ENCODE data around the gene CUX1. TPM values are rescaled to one million over a fixed set of nuclear protein-coding genes. Genes with fewer than 3 reads are reported as not detected.

CUX1 gene
- total RNA-seq, 1 experiment from 2014 or later: 47.6 TPM

DNA sequence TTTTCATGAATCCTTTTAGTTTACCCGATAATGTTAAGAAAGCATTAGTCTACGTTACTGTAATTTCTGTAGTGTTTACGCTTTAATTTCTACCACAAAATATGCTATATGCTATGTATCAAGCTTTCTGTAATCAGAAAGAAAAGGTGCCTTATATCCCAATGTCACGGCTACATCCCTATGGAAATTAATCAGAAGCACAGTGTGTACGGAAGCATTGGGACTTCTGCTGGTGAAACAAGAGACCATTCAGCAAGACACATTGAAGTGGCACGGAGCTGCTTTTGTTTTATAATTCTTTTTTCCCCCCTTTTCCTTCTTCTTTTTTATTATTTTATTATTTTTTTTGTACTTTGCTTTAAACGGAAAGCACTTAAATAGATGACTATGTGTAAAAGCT lies 438.1 kb downstream of the CUX1 start:
- intact Hi-C loops (cut with micrococcal nuclease): no loop called here
- Mint-ChIP-seq H3K9me3 (ENCODE audit: unreplicated experiment) (no peaks in the 10 kb centered on the region), H3K36me3 (ENCODE audit: insufficient read depth, unreplicated experiment) (peaks cover 11% of the 10 kb centered on the region), H3K27me3 (ENCODE audit: insufficient read depth, unreplicated experiment) (no peaks in the 10 kb centered on the region), H3K27ac (ENCODE audit: low read depth, unreplicated experiment) (no peak overlapping the region), H3K4me1 (ENCODE audit: insufficient read depth, unreplicated experiment) (no peaks in the 10 kb centered on the region), H3K4me3 (ENCODE audit: unreplicated experiment) (no peak overlapping the region)
- POLR2A ChIA-PET: interaction anchor here (0.7 kb wide), 1 partner anchor 295 kb away, joined by 4 read pairs; no protein-coding TSS in a partner anchor
- BruUV-seq (replicated peaks): no TSS peak
- CTCF ChIA-PET: interaction anchor here (0.6 kb wide), 1 partner anchor 659 kb away, joined by 3 read pairs; no protein-coding TSS in a partner anchor
- TF ChIP-seq, protein P1, sequence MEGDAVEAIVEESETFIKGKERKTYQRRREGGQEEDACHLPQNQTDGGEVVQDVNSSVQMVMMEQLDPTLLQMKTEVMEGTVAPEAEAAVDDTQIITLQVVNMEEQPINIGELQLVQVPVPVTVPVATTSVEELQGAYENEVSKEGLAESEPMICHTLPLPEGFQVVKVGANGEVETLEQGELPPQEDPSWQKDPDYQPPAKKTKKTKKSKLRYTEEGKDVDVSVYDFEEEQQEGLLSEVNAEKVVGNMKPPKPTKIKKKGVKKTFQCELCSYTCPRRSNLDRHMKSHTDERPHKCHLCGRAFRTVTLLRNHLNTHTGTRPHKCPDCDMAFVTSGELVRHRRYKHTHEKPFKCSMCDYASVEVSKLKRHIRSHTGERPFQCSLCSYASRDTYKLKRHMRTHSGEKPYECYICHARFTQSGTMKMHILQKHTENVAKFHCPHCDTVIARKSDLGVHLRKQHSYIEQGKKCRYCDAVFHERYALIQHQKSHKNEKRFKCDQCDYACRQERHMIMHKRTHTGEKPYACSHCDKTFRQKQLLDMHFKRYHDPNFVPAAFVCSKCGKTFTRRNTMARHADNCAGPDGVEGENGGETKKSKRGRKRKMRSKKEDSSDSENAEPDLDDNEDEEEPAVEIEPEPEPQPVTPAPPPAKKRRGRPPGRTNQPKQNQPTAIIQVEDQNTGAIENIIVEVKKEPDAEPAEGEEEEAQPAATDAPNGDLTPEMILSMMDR (IDR thresholded peaks at IDR 0.05; ENCODE audit: unreplicated experiment): no peak
- DNase-seq (ENCODE audit: unreplicated experiment): no peak

- intact Hi-C loops (cut with micrococcal nuclease): no loop called here
- no peak overlapping the region for H3K27ac Mint-ChIP-seq (ENCODE audit: low read depth, unreplicated experiment)
- ChIA-PET POLR2A (no interaction called here), CTCF (no interaction called here)
- no peak for DNase-seq (ENCODE audit: unreplicated experiment)
- no peaks in the 10 kb centered on the region for H3K4me1 Mint-ChIP-seq (ENCODE audit: insufficient read depth, unreplicated experiment)
- H3K4me3 Mint-ChIP-seq (ENCODE audit: unreplicated experiment): no peak overlapping the region
- no TSS peak for BruUV-seq (replicated peaks)
- peaks cover 11% of the 10 kb centered on the region for H3K36me3 Mint-ChIP-seq (ENCODE audit: insufficient read depth, unreplicated experiment)
- H3K27me3 Mint-ChIP-seq (ENCODE audit: insufficient read depth, unreplicated experiment): no peaks in the 10 kb centered on the region
- H3K9me3 Mint-ChIP-seq (ENCODE audit: unreplicated experiment): no peaks in the 10 kb centered on the region
- TF ChIP-seq, protein P1 (IDR thresholded peaks at IDR 0.05; ENCODE audit: unreplicated experiment): no peak
These were observed 438.5 kb downstream of the CUX1 start for GRCh38 chr7:102255916-102256315.

- no peak for DNase-seq (ENCODE audit: unreplicated experiment)
- CTCF ChIA-PET: interaction anchor here (0.9 kb wide), 1 partner anchor 13 kb away, joined by 3 read pairs; no protein-coding TSS in a partner anchor
- no TSS peak for BruUV-seq (replicated peaks)
- TF ChIP-seq, protein P1 (IDR thresholded peaks at IDR 0.05; ENCODE audit: unreplicated experiment): no peak
- Mint-ChIP-seq H3K27me3 (ENCODE audit: insufficient read depth, unreplicated experiment) (no peaks in the 10 kb centered on the region), H3K9me3 (ENCODE audit: unreplicated experiment) (no peaks in the 10 kb centered on the region), H3K4me1 (ENCODE audit: insufficient read depth, unreplicated experiment) (no peaks in the 10 kb centered on the region), H3K4me3 (ENCODE audit: unreplicated experiment) (no peak overlapping the region), H3K36me3 (ENCODE audit: insufficient read depth, unreplicated experiment) (peaks cover 7% of the 10 kb centered on the region), H3K27ac (ENCODE audit: low read depth, unreplicated experiment) (no peak overlapping the region)
- intact Hi-C loops (cut with micrococcal nuclease): no loop called here
- POLR2A ChIA-PET: no interaction called here
These were observed 440.8 kb downstream of the CUX1 start for GRCh38 chr7:102258073-102258748.

DNA sequence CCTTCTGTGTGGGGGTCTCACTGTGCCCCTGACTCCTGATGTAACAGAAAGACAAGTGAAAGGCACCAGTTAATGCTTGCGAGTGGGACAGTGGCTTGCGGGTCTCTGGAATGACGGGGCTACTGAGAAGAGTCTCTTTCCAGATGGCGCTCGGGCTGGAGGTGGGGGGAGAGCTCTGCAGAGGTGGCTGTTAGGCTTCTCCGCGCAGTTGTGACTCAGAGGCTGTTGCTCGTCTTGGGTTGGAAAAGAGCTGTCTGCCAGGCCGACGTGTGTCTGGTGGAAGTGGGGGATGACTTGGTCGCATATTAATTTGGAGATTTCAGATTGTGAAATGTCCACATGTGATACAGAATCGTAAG lies 441.3 kb downstream of the CUX1 start:
- intact Hi-C loops (cut with micrococcal nuclease): no loop called here
- no peaks in the 10 kb centered on the region for H3K27me3 Mint-ChIP-seq (ENCODE audit: insufficient read depth, unreplicated experiment)
- TF ChIP-seq, protein P1 (IDR thresholded peaks at IDR 0.05; ENCODE audit: unreplicated experiment): no peak
- no TSS peak for BruUV-seq (replicated peaks)
- peaks cover 5% of the 10 kb centered on the region for H3K36me3 Mint-ChIP-seq (ENCODE audit: insufficient read depth, unreplicated experiment)
- H3K9me3 Mint-ChIP-seq (ENCODE audit: unreplicated experiment): no peaks in the 10 kb centered on the region
- no peak for DNase-seq (ENCODE audit: unreplicated experiment)
- H3K4me1 Mint-ChIP-seq (ENCODE audit: insufficient read depth, unreplicated experiment): no peaks in the 10 kb centered on the region
- ChIA-PET POLR2A (no interaction called here), CTCF (interaction anchor here (0.9 kb wide), 1 partner anchor 13 kb away, joined by 3 read pairs; no protein-coding TSS in a partner anchor)
- H3K27ac Mint-ChIP-seq (ENCODE audit: low read depth, unreplicated experiment): no peak overlapping the region
- no peak overlapping the region for H3K4me3 Mint-ChIP-seq (ENCODE audit: unreplicated experiment)
